Measurements from ENCODE around the gene ACTL9. TPM values are rescaled to one million over a fixed set of nuclear protein-coding genes. Genes with fewer than 3 reads are reported as not detected.

ACTL9 gene
- total RNA-seq, 1 donor from 2014 or later = not detected

DNA sequence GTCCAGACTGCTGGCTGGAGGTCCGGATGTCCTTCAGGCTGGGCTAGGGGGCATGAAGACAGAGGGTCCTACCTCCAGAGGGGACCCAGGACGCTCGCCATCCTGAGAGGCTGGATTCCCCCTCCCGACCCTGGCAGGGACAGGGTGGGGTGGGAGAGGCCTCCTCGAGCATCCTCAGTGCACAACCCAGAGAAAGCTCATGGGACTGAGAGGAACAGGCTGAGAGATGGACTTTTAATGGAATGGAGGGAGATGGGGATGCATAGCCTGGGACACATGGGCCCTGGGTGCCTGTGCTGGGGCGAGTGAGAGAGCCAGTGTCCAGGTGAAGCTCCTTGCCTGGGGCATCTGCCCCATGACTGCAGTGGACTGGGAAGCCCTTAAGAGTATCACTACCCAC, 3.1 kb downstream of the ACTL9 start:
- no peaks in the 10 kb centered on the region for H3K9me3 ChIP-seq
- H3K4me1 ChIP-seq = no peaks in the 10 kb centered on the region
- ATAC-seq (no peak), DNase-seq (no peak)
- TF ChIP-seq CTCF (IDR thresholded peaks at IDR 0.05) = no peak
- H3K27me3 ChIP-seq (ENCODE audit: low read depth) = peaks cover 21% of the 10 kb centered on the region
- no peak overlapping the region for H3K27ac ChIP-seq
- intact Hi-C loops (cut with DNase I) = no loop called here
- no peak overlapping the region for H3K4me3 ChIP-seq
- H3K36me3 ChIP-seq = no peaks in the 10 kb centered on the region

DNA sequence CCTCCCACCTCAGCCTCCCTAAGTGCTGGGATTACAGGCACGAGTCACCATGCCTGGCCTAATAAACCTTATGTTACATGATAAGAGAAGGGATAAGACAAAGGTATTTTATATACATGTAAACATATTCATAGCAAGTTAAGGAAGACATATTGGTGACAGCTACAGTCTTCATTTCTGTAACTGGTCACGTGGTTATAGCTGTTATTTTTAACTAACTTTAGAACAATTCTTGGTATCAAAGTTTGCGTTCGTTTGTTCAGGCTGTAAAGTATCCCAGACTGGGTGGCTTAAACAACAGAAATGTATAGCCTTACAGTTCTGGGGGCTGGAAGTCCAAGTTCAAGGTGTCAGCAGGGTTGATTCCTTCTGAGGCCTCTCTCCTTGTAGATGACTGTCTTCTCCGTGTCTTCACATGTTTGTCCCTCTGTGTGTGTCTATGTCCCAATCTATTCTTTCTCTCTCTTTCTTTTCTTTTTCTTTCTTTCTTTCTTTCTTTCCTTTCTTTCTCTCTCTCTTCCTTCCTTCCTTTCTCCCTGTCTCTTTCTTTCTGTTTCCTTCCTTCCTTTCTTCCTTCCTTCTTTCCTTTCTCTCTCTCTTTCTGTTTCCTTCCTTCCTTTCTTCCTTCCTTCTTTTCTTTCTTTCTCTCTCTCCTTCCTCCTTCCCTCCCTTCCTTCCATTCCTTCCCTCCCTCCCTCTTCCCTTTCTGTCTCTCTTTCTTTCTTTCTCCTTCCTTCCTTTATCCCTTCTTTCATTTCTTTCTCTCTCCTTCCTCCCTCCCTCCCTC, 7.6 kb downstream of the ACTL9 start:
- peaks cover 12% of the 10 kb centered on the region for H3K27me3 ChIP-seq (ENCODE audit: low read depth)
- DNase-seq (no peak), ATAC-seq (no peak)
- H3K36me3 ChIP-seq = no peaks in the 10 kb centered on the region
- H3K4me3 ChIP-seq = no peak overlapping the region
- TF ChIP-seq CTCF (IDR thresholded peaks at IDR 0.05) = no peak
- H3K9me3 ChIP-seq = no peaks in the 10 kb centered on the region
- H3K27ac ChIP-seq = no peak overlapping the region
- intact Hi-C loops (cut with DNase I) = no loop called here
- H3K4me1 ChIP-seq = no peaks in the 10 kb centered on the region

GRCh38 chr19:8688930-8689329, 9.7 kb downstream of the ACTL9 start:
- Histone ChIP-seq H3K9me3 (no peaks in the 10 kb centered on the region), H3K4me3 (no peak overlapping the region), H3K27ac (no peak overlapping the region), H3K27me3 (ENCODE audit: low read depth) (peaks cover 13% of the 10 kb centered on the region), H3K4me1 (no peaks in the 10 kb centered on the region), H3K36me3 (no peaks in the 10 kb centered on the region)
- no peak for ATAC-seq
- TF ChIP-seq CTCF (IDR thresholded peaks at IDR 0.05) = no peak
- intact Hi-C loops (cut with DNase I) = no loop called here
- no peak for DNase-seq

DNA sequence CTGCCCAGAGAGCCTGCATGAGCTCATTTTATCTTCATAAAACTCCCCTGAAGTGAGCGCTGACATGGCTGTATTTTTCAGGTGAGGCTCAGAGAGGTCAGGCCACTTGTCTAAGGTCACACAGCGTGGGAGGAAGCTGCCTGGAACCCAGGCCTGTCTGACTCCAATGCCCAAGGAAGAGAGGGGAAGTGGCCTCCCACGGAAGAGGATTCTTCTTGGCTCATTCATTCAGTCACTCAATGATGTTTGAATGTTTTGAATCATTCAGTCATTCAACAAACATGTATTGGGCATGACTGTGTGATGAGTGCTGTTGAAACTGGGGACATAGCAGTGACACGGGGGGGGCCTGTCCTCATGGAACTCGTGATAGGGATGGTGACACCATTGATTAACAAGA, 12.0 kb downstream of the ACTL9 start:
- no peaks in the 10 kb centered on the region for H3K9me3 ChIP-seq
- H3K36me3 ChIP-seq = no peaks in the 10 kb centered on the region
- DNase-seq (no peak), ATAC-seq (no peak)
- intact Hi-C loops (cut with DNase I) = no loop called here
- H3K4me3 ChIP-seq = no peak overlapping the region
- no peak overlapping the region for H3K27ac ChIP-seq
- no peaks in the 10 kb centered on the region for H3K4me1 ChIP-seq
- peaks cover 5% of the 10 kb centered on the region for H3K27me3 ChIP-seq (ENCODE audit: low read depth)
- TF ChIP-seq CTCF (IDR thresholded peaks at IDR 0.05) = no peak

DNA sequence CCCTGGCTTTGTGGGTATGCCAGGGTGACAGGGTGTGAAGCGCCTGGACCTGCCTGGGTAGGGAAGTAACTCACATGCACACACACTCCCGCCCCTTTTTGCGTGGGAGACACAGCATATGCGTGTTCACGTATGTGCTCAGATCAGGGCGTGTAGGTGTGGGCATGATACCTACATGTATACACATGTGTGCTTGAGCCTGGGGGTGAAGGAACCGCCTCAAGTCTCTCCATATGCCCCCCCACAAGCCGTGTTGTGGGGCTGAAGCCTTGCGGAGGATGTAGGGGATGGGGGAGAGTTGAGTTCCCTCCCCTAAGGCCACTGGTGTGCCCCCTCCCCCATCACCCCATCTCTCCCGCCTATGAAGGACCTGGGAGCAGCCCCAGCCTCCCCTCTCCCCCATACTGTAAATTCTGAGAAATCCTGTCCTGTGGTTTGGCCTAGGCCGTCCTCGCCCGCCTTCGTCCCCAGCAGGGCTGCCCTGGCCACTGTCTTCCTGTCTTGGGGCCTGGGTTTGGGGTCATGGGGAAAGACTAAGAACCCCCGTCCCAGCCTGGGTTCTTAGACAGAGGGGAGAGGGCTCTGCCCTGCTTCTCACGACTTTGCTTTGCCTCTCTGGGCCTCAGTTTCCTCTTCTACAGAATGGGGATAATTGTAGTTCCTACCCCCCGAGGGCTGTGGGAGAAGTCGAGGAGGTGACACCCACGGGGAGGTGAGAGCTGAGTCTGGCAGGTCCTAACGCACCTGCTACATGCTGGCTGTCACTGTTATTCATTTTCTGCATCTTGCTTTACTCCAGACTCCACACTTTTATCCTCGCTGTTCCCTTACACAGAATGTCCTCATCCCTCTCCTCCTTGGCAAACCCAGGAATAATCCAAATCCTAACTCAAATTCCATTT, 14.3 kb downstream of the ACTL9 start:
- no peak for TF ChIP-seq CTCF (IDR thresholded peaks at IDR 0.05)

More for the DNA sequence above, 14.3 kb downstream of the ACTL9 start:
- no peaks in the 10 kb centered on the region for H3K4me1 ChIP-seq
- no peaks in the 10 kb centered on the region for H3K9me3 ChIP-seq
- H3K27ac ChIP-seq = no peak overlapping the region
- no peaks in the 10 kb centered on the region for H3K36me3 ChIP-seq
- H3K4me3 ChIP-seq = no peak overlapping the region
- DNase-seq (no peak), ATAC-seq (no peak)
- H3K27me3 ChIP-seq (ENCODE audit: low read depth) = peaks cover 5% of the 10 kb centered on the region
- intact Hi-C loops (cut with DNase I) = no loop called here
